Panc1 (cell line): Measurements from ENCODE around the gene CCDC183. TPM values are rescaled to one million over a fixed set of nuclear protein-coding genes. Genes with fewer than 3 reads are reported as not detected.
"Not testable (repeated sequence)": the region's sequence is repeated elsewhere in the genome, so short reads cannot be mapped to it uniquely, and the experiment has no call there.

Experiments
- ATAC-seq: fragments of 200-7000 bp; cut with Tn5 transposase; 2 replicates; pipeline ENCODE4 v1.9.1; 2020; ENCODE audit warnings: mild to moderate bottlenecking, moderate library complexity
- BruUV-seq: library from RNA; stranded (reverse); fragments of 400-500 nt; replicated peaks from 2 replicates; lab custom pipeline; 2021; lab: Mats Ljungman, UMichigan
- CTCF ChIA-PET: fragments of 300-600 bp; sonication (Branson Sonifier 250); formaldehyde crosslinking; loops from one replicate; lab custom pipeline; 2022; ENCODE audit warnings: antibody characterized with exemption; lab: Charles Lee
- POLR2A ChIA-PET: fragments of 300-600 bp; sonication (Branson Sonifier 250); formaldehyde crosslinking; loops from one replicate; lab custom pipeline; 2022; ENCODE audit warnings: antibody characterized with exemption; lab: Charles Lee
- DNase-seq: peaks from one replicate; pipeline ENCODE4 v3.0.0-alpha.2; 2010; ENCODE audit warnings: low read depth, low spot score
- H3K27ac ChIP-seq: 2 replicates; pipeline ENCODE4 v1.5.1; 2011; ENCODE audit warnings: mild to moderate bottlenecking, low read length, inconsistent platforms
- H3K27me3 ChIP-seq: fragments of 200-500 bp; sonication (Bioruptor generic); 2 replicates; pipeline ENCODE4 v1.6.0; 2014; ENCODE audit warnings: low read length, inconsistent platforms; ENCODE audit not compliant: control insufficient read depth, insufficient read depth
- H3K36me3 ChIP-seq: fragments of 200-500 bp; sonication (Bioruptor generic); 2 replicates; pipeline ENCODE4 v1.5.1; 2014; ENCODE audit warnings: inconsistent platforms, mild to moderate bottlenecking, low read length, moderate library complexity; ENCODE audit not compliant: control insufficient read depth, insufficient read depth
- H3K4me1 ChIP-seq: 2 replicates; pipeline ENCODE4 v1.5.1; 2011; ENCODE audit warnings: inconsistent platforms, mild to moderate bottlenecking, low read length, moderate library complexity; ENCODE audit not compliant: control insufficient read depth, insufficient read depth
- H3K4me3 ChIP-seq, 2 experiments: 2 replicates each; pipeline ENCODE4 v1.5.1; 2011 to 2012; ENCODE audit warnings: low read depth in 2 of 2, low read length in 2 of 2, mild to moderate bottlenecking in 2 of 2, inconsistent platforms in 1 of 2, moderate library complexity in 1 of 2
- H3K9me3 ChIP-seq: fragments of 200-500 bp; sonication (Bioruptor generic); 2 replicates; pipeline ENCODE4 v1.5.1; 2014; ENCODE audit warnings: low read depth, mild to moderate bottlenecking, inconsistent platforms, low read length, moderate library complexity; ENCODE audit not compliant: control insufficient read depth, insufficient read depth
- POLR2AphosphoS5 ChIP-seq: IDR thresholded peaks from 2 replicates; pipeline ENCODE4 v1.6.1; 2012; ENCODE audit warnings: mild to moderate bottlenecking, low read depth, low read length, moderate library complexity
- REST ChIP-seq, 2 experiments: IDR thresholded peaks; 2 replicates each; pipeline ENCODE4 v1.6.1; 2011 to 2012; ENCODE audit warnings: low read depth in 2 of 2, control low read depth in 1 of 2, low read length in 1 of 2, mild to moderate bottlenecking in 1 of 2, moderate library complexity in 1 of 2; ENCODE audit not compliant: insufficient read depth in 1 of 2
- SIN3A ChIP-seq: IDR thresholded peaks from 2 replicates; pipeline ENCODE4 v1.6.1; 2012; ENCODE audit warnings: low read depth, mild to moderate bottlenecking, low read length, moderate library complexity, borderline replicate concordance; ENCODE audit not compliant: insufficient read depth
- TCF7L2 ChIP-seq: IDR thresholded peaks from 2 replicates; pipeline ENCODE4 v1.6.1; 2011; ENCODE audit warnings: mild to moderate bottlenecking, low read depth, low read length, inconsistent platforms
- in situ Hi-C: cut with HindIII; loops from 2 replicates; pipeline ENCODE4 v1.10.0; 2016; ENCODE audit warnings: low sequenced_read_pairs, low pct_unique_long_range_greater_than_20kb
- intact Hi-C: fragments of 100-400 bp; cut with micrococcal nuclease; formaldehyde crosslinking; loops from one replicate; pipeline ENCODE4 v1.10.0; 2022; ENCODE audit not compliant: unreplicated experiment
- total RNA-seq: library from RNA; stranded (reverse); gene quantifications from one replicate; pipeline ENCODE4 v1.2.1, GENCODE V29; 2021; ENCODE audit not compliant: unreplicated experiment
- TF ChIP-seq, protein P1 (sequence below): fragments of 450-650 bp; IDR thresholded peaks from 2 replicates; pipeline ENCODE4 v1.5.1; 2017; ENCODE audit warnings: mild to moderate bottlenecking

Gene CCDC183
- total RNA-seq, 1 experiment from 2014 or later, result 0.62 TPM

GRCh38 chr9:136837146-136837855 lies 41.2 kb downstream of the CCDC183 start:
- no TSS peak for BruUV-seq

GRCh38 chr9:136837856-136838277 lies 41.7 kb downstream of the CCDC183 start:
- POLR2A ChIA-PET, CTCF ChIA-PET, BruUV-seq, H3K27me3 ChIP-seq, ATAC-seq, intact Hi-C loops, H3K9me3 ChIP-seq, H3K27ac ChIP-seq, in situ Hi-C loops, H3K4me3 ChIP-seq, H3K36me3 ChIP-seq, DNase-seq: not testable (repeated sequence)
- peaks cover 26% of the 10 kb centered on the region for H3K4me1 ChIP-seq

More at GRCh38 chr9:136837146-136837855, 41.2 kb downstream of the CCDC183 start:
- in situ Hi-C loops, result no loop called here
- ChIA-PET CTCF (no interaction called here), POLR2A (no interaction called here)
- no peak overlapping the region for H3K27ac ChIP-seq
- no peak overlapping the region for H3K4me3 ChIP-seq
- peaks cover 26% of the 10 kb centered on the region for H3K4me1 ChIP-seq
- no peak for ATAC-seq
- no peaks in the 10 kb centered on the region for H3K27me3 ChIP-seq
- DNase-seq, result no peak
- TF ChIP-seq REST (IDR thresholded peaks at IDR 0.05; ENCODE audit: insufficient read depth in 1 of 2, low read depth in 2 of 2, low read length in 1 of 2) (no peak), POLR2AphosphoS5 (no peak; the same call in 1 of the 2 replicates), TCF7L2 (no peak), SIN3A (no peak)
- TF ChIP-seq, protein P1, sequence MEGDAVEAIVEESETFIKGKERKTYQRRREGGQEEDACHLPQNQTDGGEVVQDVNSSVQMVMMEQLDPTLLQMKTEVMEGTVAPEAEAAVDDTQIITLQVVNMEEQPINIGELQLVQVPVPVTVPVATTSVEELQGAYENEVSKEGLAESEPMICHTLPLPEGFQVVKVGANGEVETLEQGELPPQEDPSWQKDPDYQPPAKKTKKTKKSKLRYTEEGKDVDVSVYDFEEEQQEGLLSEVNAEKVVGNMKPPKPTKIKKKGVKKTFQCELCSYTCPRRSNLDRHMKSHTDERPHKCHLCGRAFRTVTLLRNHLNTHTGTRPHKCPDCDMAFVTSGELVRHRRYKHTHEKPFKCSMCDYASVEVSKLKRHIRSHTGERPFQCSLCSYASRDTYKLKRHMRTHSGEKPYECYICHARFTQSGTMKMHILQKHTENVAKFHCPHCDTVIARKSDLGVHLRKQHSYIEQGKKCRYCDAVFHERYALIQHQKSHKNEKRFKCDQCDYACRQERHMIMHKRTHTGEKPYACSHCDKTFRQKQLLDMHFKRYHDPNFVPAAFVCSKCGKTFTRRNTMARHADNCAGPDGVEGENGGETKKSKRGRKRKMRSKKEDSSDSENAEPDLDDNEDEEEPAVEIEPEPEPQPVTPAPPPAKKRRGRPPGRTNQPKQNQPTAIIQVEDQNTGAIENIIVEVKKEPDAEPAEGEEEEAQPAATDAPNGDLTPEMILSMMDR, result no peak
- no peaks in the 10 kb centered on the region for H3K36me3 ChIP-seq
- no peaks in the 10 kb centered on the region for H3K9me3 ChIP-seq
- intact Hi-C loops, result no loop called here
